ENCODE results near the gene PARD3. TPM values are rescaled to one million over a fixed set of nuclear protein-coding genes. Genes with fewer than 3 reads are reported as not detected.
A peak's percentile ranks its signal among the peaks of the same experiment; 100 is the strongest.

Gene PARD3
- total RNA-seq, 1 experiment from 2014 or later, result 51.8 TPM

GRCh38 chr10:34244756-34245484 is 570.2 kb downstream of the PARD3 start:
- ATAC-seq (no peak), DNase-seq (ENCODE audit: low spot score) (no peak)
- Mint-ChIP-seq H3K27me3 (ENCODE audit: low read depth) (no peaks in the 10 kb centered on the region), H3K27ac (0 out of 2 replicates have a peak overlapping the region, but pooled peaks have one; percentile 5), H3K4me1 (no peaks in the 10 kb centered on the region), H3K4me3 (no peak overlapping the region), H3K36me3 (no peaks in the 10 kb centered on the region), H3K9me3 (peaks cover 3% of the 10 kb centered on the region)
- CTCF ChIA-PET, result no interaction called here
- POLR2A ChIA-PET, result no interaction called here
- TF ChIP-seq ESRRA (CRISPR knock-in tag; IDR thresholded peaks at IDR 0.05; ENCODE audit: borderline replicate concordance) (no peak), HMGXB4 (CRISPR knock-in tag; IDR thresholded peaks at IDR 0.05) (no peak), USF2 (CRISPR knock-in tag; IDR thresholded peaks at IDR 0.05) (no peak)

GRCh38 chr10:34241226-34242000 is 573.7 kb downstream of the PARD3 start:
- Mint-ChIP-seq H3K27me3 (ENCODE audit: low read depth) (no peaks in the 10 kb centered on the region), H3K4me3 (no peak overlapping the region), H3K4me1 (peaks cover 14% of the 10 kb centered on the region), H3K27ac (no peak overlapping the region), H3K36me3 (no peaks in the 10 kb centered on the region), H3K9me3 (peaks cover 3% of the 10 kb centered on the region)
- ATAC-seq (no peak), DNase-seq (ENCODE audit: low spot score) (no peak)
- POLR2A ChIA-PET, result no interaction called here
- CTCF ChIA-PET, result no interaction called here
- TF ChIP-seq TEAD1 (CRISPR knock-in tag; IDR thresholded peaks at IDR 0.05), result no peak
- no peak for TF ChIP-seq MLX (CRISPR knock-in tag; IDR thresholded peaks at IDR 0.05)
- TF ChIP-seq ZNF532 (CRISPR knock-in tag; IDR thresholded peaks at IDR 0.05; ENCODE audit: borderline replicate concordance), result no peak
- TF ChIP-seq IRF2 (CRISPR knock-in tag; IDR thresholded peaks at IDR 0.05; ENCODE audit: borderline replicate concordance, low read depth), result no peak
- TF ChIP-seq PRDM15 (CRISPR knock-in tag; IDR thresholded peaks at IDR 0.05), result no peak
- no peak for TF ChIP-seq CDX4 (CRISPR knock-in tag; IDR thresholded peaks at IDR 0.05; ENCODE audit: borderline replicate concordance)
- no peak for TF ChIP-seq USF2 (CRISPR knock-in tag; IDR thresholded peaks at IDR 0.05)
- TF ChIP-seq ESRRA (CRISPR knock-in tag; IDR thresholded peaks at IDR 0.05; ENCODE audit: borderline replicate concordance), result no peak
- no peak for TF ChIP-seq ZNF138 (CRISPR knock-in tag; conservative IDR thresholded peaks at IDR 0.05)
- no peak for TF ChIP-seq GRHL2 (CRISPR knock-in tag; IDR thresholded peaks at IDR 0.05; ENCODE audit: insufficient replicate concordance, severe bottlenecking)
- TF ChIP-seq STAT6 (CRISPR knock-in tag; conservative IDR thresholded peaks at IDR 0.05; ENCODE audit: low read depth), result no peak
- TF ChIP-seq ZNF423 (CRISPR knock-in tag; IDR thresholded peaks at IDR 0.05), result no peak
- no peak for TF ChIP-seq CREM (CRISPR knock-in tag; IDR thresholded peaks at IDR 0.05)
- TF ChIP-seq KAT7 (CRISPR knock-in tag; IDR thresholded peaks at IDR 0.05; ENCODE audit: borderline replicate concordance), result no peak
